ENCODE measurements around the gene UBE2O.
"Not testable (repeated sequence)": the region's sequence is repeated elsewhere in the genome, so short reads cannot be mapped to it uniquely, and the experiment has no call there.

UBE2O gene

DNA sequence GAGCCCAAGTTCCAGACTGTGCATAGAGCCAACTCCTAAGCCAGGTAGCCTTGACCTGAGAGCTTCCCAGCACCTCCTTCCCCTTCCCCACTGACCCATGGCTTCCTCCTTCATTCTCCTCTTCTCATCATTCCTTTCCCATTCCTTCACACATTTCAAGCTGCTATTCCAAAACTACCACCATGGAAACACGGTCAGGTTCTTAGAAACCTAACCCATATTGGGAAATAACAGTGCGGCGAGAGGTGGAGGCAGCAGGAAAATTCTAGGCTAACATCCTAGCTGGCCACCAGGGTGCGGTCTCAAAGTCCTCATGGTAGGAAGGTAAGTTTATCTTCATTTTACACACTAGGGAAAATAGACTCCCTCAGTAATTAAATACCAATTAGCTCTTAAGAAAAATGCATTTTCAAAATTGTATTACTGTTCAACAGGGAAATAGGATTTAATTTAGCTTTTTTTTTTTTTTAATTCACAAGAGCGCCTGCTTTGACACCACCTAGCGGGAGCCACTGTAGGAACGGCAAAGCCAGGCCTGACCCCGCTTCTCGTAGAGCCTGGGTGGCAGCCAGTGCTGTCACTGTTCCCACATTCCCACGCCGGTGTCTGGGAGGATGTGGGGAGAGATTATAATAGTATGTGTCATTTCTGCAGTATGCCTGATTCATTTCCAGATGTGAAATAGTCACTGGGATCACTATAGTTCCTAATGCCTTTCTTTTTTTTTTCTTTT lies 82.5 kb downstream of the UBE2O start:
- DNase-seq (ENCODE audit: low spot score) = no peak

DNA sequence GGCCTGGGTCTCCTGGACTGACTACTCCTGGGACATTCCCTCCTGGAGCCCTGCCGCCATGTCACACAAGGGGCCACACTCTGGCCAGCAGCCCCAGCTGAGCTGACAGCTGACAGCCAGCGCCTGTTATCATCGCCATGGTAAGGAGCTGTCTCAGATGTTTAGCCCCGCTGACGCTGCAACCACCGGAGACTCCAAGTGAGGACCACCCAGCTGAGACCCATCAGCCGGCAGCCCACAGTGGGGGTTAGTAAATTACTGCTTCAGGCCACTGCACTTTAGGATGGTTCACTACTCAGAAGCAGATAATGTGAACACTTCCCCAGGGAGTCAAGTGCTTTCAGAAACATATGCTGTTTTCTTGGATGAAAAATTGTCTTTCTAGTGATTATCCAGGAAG lies 83.1 kb downstream of the UBE2O start:
- DNase-seq (ENCODE audit: low spot score) = no peak

GRCh38 chr17:76369379-76369778 lies 83.6 kb downstream of the UBE2O start:
- no peak for DNase-seq (ENCODE audit: low spot score)

DNA sequence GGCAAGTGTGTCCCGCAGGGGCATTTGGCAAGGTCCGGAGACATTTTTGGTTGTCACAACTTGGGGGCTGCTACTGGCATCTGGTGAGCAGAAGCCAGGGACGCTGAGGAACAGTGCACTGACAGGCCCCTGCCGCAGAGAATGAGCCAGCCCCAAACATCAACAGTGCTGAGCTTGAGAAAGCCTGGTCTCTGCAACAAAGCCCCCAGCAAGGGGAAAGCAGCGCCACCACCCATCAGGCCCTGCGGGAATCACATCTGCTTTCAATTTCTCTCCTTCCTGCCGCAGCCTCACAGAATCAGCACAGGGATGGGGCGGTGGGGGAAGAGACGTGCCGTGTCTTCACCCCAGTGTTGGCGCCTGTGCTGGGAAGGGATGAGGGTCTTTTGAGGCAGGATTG lies 84.4 kb downstream of the UBE2O start:
- DNase-seq (ENCODE audit: low spot score) = no peak

GRCh38 chr17:76367642-76368041 lies 85.3 kb downstream of the UBE2O start:
- DNase-seq (ENCODE audit: low spot score) = no peak

DNA sequence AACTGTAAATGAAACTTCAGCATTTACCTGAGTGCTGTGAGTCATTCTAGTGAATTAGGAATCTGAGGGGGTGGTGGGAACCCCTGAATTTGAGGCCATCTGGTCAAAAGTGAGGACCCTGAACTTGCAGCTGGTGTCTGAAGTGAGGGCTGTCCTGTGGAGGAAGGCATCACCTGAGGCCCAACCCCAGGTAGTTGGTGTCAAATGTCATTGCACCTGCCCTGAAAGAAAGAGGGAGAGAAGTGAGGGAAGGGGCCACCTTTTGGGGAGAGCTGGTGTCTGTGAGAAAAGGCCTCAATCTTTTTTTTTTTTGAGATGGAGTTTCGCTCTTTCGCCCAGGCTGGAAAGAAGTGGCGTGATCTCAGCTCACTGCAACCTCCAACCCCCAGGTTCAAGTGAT lies 86.7 kb downstream of the UBE2O start:
- DNase-seq (ENCODE audit: low spot score) = no peak

DNA sequence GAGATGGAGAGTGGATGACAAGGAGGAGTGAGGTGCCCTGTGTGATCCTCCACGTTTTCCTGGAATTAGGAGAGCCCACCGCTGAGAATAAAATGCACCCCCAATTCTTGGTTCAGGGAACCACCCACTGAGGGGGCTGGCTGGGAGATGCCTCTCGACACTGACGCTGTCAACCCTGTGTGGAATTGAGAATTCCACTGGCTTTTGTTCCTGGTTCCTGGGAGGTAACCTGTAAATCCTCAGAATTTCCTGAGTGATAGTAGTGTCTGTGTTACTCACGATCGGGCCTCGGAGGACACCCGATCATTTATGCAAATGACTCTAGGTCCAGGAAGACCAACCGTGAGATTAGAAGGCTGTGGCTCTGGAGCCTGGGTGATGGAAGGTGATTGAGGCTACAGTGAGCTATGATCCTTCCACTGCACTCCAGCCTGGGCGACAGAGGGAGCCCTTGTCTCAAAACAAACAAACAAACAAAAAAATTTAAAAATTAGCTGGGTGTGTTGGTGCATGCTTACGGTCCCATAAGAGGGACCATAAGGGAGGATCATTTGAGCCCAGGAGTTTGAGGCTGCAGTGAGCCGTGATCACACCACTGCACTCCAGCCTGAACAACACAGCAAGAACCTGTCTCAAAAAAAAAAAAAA lies 87.6 kb downstream of the UBE2O start:
- no peak for DNase-seq (ENCODE audit: low spot score)

GRCh38 chr17:76363107-76363842 lies 89.7 kb downstream of the UBE2O start:
- no peak for DNase-seq (ENCODE audit: low spot score)

DNA sequence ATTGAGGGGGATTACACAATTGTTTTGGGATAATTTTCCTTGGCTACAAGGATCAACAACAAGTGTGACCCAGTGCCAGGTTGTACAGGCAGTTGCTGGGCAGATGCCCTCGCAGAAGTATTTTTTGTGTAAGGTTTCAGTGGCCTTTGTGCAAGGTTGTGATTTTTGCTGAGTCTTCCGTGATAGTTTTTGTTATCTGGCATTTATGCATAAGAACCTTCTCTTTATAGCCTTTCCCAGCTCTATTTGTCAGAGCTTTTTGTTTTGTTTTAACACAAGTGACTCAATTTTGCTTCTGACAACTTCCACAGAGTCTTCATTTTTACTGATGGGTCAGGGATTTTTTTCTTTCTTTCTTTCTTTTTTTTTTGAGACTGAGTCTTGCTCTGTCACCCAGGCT lies 92.5 kb downstream of the UBE2O start:
- no peak for DNase-seq (ENCODE audit: low spot score)

DNA sequence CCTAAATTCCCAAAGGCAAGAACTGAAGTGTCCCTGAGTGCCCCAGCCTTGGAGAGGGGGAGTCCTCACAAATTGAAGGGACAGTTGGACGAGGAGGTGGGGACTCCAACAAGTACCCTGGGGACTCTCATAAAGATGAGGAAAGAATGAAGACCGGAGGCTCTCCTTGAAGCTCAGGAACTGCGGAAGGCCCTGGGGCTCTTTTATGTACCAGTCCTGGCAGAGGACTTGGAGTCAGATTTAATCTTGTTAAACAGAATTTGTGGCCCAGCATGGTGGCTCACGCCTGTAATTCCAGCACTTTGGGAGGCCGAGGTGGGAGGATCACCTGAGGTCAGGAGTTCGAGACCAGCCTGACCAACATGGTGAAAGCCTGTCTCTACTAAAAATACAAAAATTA lies 93.2 kb downstream of the UBE2O start:
- DNase-seq (ENCODE audit: low spot score) = not testable (repeated sequence)

DNA sequence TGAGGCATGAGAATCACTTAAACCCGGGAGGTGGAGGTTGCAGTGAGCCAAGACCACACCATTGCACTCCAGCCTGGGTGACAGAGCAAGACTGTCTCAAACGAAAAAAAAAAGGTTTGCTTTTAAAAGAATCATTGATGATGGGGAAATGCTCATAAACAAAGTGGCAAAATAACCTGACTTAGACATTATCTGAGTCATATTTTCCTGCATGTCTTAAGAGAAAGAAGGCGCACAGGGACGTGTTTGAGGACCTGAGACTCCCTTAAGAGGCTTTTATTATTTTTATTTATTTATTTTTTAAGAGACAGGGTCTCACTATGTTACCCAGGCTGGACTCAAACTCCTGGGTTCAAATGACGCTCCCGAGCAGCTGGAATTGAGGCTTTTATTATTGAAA lies 93.6 kb downstream of the UBE2O start:
- DNase-seq (ENCODE audit: low spot score) = no peak

DNA sequence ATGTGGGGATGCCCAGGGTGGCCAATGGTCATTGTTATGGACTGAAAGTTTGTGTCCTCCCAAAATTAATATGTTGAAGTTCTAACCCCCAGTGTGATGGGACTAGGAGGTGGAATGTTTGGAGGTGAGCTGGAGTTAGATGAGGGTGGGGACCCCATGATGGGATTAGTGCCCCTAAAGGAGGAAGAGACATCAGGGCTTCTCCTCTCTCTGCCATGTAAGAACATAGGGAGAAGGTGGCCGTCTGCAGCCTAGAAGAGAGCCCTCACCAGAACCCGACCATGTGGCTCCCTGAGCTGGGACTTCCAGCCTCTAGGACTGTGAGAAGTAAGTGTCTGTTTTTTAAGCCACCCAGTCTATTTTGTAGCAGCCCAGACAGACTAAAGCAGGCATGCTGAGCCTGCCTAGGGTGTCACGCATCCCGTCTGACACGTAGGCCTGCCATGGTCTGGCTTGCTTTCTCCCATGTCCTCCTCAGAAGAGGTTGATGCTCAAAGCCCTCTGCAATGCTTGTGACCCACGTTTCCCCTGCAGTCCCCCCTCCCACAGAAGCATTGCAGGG lies 95.3 kb downstream of the UBE2O start:
- no peak for DNase-seq (ENCODE audit: low spot score)

DNA sequence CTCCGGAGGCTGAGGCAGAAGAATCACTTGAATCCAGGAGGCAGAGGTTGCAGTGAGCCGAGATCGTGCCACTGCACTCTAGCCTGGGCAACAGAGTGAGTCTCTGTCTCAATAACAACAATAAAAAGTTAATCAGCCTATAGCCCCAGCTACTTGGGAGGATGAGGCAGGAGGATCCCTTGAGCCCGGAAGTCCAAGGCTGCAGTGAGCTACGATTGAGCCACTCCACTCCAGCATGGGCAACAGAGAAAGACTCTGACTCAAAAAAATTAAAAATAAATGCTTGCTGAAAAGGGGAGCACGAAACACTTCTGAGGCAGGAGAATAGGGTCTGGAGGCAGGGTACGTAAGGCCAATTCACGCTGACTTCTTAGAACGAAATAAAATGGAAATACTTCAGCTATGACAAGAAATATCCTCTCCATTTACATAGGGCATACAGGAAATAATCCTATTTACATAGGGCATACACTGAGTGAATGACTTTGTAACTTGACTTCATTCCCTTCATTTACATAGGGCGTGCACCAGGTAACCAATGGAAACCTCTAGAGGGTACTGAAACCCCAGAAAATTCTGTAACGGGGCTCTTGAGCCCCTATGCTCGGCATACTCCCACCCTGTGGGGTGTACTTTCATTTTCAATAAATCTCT lies 96.0 kb downstream of the UBE2O start:
- no peak for DNase-seq (ENCODE audit: low spot score)

GRCh38 chr17:76354747-76355310 lies 98.1 kb downstream of the UBE2O start:
- DNase-seq (ENCODE audit: low spot score) = no peak

DNA sequence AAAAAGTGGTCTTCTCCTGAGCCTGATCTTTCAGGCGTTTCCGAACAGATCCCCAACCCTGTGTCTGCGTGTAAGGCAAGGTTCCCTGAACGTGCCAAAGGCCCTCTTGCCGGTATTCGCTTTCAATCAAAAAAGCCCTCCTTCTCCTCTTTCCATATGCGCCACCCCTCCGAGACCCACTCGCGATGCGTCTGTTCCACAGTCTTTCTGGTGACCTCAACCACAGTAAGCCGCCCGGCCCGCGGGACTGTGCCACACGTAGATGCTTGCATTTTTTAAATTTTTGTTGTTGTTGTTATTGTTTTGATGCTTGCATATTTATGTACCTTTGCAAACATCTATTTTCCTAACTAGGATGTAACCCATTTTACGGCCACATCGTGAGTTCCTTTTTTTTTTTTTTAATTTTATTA lies 98.6 kb downstream of the UBE2O start:
- DNase-seq (ENCODE audit: low spot score) = no peak

GRCh38 chr17:76353599-76354316 lies 99.2 kb downstream of the UBE2O start, which contains the start of gene PRPSAP1:
PRPSAP1 (minus strand) TSS chr17:76353916; CDS start chr17:76353703, 213 bp downstream.
- DNase-seq (ENCODE audit: low spot score) = peak; percentile 88

DNA sequence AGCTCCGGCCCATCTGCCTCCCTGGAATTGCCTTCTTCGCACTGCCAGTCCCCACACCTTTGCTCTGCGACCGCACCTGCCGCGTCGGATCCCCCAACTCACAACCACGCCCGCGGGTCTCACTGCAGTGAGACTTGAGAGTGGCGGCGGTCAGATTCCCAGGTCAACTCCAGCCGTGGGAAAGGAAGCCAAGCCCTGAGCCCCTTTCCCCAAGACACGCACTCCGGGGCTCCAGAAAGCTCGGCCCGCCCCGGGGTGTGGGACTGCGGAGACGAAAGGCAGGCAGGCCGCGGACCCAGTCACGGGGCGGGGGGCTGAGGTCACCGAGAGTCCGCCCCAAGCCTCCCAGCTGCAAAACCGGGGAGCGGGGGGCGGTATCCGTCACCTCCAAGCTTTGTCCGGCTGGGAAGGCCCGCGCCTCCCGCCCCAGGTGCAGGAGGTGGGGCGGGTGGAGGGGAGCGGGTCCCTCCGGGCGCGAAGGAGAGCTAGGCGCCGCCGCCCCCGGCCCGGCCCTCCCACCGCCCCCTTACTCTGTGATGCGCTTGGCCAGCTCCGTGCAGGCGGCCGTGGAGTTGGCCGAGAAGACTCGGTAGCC lies 99.9 kb downstream of the UBE2O start:
- DNase-seq (ENCODE audit: low spot score) = peak; percentile 39

- peak; percentile 58 for DNase-seq (ENCODE audit: low spot score)
Measured at GRCh38 chr17:76351526-76352071, 101.4 kb downstream of the UBE2O start.

- DNase-seq (ENCODE audit: low spot score) = no peak
Measured at GRCh38 chr17:76350463-76350862, 102.5 kb downstream of the UBE2O start.

DNA sequence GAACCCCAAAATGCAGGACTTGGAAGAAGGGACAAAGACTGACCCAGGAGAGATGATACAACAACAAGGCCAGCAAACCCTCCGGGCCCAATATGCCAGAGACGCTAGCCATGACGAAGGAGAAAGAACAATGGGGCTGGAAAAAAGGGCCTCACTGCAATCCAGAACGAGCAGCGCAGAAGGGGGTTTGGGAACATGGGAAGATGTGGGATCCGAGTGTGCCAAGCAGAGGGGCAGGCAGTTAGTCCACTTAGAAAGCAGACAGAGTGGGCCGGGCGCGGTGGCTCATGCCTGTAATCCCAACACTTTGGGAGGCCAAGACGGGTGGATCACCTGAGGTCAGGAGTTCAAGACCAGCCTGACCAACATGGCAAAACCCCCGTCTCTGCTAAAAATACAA lies 106.0 kb downstream of the UBE2O start:
- DNase-seq (ENCODE audit: low spot score) = not testable (repeated sequence)

Measured in HuH-7 (cell line).